AG20443 (cell line): ENCODE measurements around the gene EPHA4.
"Not testable (repeated sequence)": the region's sequence is repeated elsewhere in the genome, so short reads cannot be mapped to it uniquely, and the experiment has no call there.

Experiments
- DNase-seq: peaks from one replicate; pipeline ENCODE4 v3.0.0; 2012; ENCODE audit warnings: low spot score, mixed read lengths

EPHA4 gene

GRCh38 chr2:221539246-221539645 lies 32.9 kb downstream of the EPHA4 start:
- no peak for DNase-seq

DNA sequence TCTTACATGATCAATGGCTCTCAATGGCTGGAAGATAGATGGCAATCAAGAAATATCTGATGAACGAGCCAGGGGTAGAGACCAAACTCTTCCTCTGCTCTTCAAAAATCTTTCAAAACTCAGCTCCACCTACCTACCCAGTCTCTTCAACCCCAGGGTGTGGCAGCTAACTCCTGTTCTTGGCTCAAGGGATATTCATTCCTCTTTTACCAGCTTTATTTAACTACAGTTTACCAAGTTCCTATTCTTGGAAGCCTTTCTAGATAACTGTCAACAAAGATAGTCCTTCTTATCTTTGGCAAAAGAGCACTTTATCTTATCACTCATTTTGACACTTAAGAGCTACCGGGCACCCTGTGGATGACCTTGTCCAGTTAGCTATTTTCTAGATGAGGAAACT lies 36.3 kb downstream of the EPHA4 start:
- no peak for DNase-seq

- DNase-seq = no peak
Observed at GRCh38 chr2:221533299-221533698, 38.8 kb downstream of the EPHA4 start.

DNA sequence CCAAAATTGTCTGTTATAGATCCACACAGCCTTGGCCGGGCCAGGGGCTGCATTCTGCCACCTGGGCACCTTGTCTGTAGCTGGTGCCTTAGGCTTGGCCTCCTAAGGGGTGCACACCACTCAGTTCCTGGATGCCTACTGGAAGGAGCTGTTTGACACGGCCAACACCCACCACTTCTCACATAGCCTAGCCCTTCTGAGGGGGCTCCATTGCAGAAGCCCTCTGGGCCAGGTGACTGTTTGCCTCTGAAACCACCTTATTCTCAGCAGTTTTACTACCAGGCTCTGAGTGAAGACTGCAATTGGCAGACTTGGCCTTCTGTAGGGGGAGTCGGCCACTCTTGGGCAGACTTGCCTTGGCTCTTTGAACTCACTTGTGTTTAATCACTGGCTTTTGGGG lies 39.5 kb downstream of the EPHA4 start:
- no peak for DNase-seq

DNA sequence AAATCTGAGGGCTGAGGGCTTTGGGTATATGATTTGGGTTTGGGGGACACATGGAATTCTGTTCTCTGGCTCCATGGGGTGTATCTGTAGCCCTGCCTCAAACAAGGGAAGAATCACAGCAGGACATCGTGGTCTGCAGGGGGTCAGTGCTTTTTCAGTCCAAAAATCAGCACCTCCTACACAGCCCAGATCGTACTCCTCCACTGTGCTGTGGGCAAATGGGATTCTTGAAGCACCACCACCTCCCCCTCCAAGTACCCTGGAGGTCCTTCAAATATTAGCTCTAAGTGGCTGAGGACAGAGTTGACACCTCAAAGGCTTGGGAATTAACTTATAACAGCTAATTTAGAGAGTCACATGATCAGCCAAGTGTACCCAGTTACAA lies 41.5 kb downstream of the EPHA4 start:
- no peak for DNase-seq

GRCh38 chr2:221529943-221530652 lies 42.0 kb downstream of the EPHA4 start:
- peak; percentile 55 for DNase-seq

- DNase-seq = no peak
Observed at GRCh38 chr2:221529177-221529942, 42.7 kb downstream of the EPHA4 start.

- no peak for DNase-seq
Observed at GRCh38 chr2:221527776-221528309, 44.3 kb downstream of the EPHA4 start.

GRCh38 chr2:221524158-221524557 lies 47.9 kb downstream of the EPHA4 start:
- no peak for DNase-seq

DNA sequence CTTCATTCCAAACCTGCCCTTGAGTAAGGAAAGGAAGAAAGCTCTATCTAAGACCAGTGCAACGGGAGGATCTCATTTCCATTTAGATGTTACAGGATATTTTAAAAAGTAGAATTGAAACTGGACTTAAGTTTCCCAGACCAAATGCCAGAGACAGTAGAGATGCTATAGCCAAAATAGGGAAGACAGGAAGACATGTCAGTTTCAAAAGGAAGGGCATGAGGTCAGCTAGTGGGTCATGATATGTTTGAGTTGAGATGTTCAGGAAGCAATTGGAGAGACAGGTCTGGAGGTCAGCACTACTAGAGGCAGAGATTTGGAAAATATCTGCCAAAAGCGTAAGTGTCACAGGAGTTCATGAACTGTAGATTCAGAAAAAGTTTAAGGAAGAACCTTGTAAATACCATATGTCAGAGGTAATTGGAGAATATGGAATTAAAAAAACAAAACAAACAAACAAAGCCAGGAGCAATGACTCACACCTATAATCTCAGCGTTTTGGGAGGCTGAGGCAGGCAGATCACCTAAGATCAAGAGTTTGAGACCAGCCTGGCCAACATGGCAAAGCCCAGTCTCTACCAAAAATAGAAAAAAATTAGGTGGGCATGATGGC lies 50.8 kb downstream of the EPHA4 start:
- DNase-seq = no peak

- DNase-seq = no peak
Observed at GRCh38 chr2:221518935-221519625, 53.0 kb downstream of the EPHA4 start.

GRCh38 chr2:221518201-221518934 lies 53.7 kb downstream of the EPHA4 start:
- no peak for DNase-seq

GRCh38 chr2:221517696-221518151 lies 54.4 kb downstream of the EPHA4 start:
- peak; percentile 77 for DNase-seq

DNA sequence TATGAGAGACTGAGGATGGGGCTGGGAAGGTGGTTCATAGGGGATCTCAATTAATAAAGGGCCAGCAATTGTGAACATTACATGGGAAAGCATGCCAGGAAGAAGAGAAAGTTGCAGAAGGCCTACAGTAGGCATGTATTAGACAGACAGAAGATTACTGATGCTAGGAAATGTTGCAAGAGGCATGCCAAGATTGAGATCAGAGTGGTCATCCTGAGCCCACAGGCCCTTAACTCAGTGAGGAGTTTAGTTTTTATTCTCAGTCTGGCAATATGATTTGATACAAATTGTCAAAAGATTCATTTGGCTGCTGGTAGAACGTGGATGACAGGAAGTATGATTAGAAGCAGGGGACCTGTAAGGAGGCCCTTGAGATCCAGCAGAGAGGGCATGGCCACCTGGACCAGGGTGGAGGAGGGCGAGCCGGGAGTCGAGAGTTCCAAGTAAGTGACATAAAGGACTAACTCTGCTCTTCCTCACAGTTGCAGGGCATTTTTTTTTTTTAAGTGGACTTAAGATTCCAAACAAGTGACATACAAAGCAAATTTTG lies 54.9 kb downstream of the EPHA4 start:
- peak; percentile 17 for DNase-seq

GRCh38 chr2:221515864-221516263 lies 56.2 kb downstream of the EPHA4 start:
- DNase-seq = no peak

GRCh38 chr2:221514305-221515040 lies 57.6 kb downstream of the EPHA4 start:
- no peak for DNase-seq

GRCh38 chr2:221513232-221513631 lies 58.9 kb downstream of the EPHA4 start:
- no peak for DNase-seq

DNA sequence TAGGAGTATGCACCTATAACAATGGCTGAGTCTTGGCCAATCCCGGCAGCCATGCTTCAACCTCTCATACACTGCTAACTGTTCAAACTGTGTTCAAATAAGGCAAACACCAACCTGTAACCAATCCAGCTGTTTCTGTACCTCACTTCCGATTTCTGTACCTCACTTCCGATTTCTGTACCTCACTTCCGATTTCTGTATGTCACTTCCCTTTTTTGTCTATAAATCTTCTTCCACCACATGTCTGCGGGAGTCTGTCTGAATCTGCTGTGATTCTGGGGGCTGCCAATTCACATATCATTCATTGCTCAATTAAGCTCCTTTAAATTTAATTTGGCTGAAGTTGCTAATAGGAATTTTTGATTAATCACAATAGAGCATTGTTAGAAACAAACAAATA lies 60.8 kb downstream of the EPHA4 start:
- not testable (repeated sequence) for DNase-seq

DNA sequence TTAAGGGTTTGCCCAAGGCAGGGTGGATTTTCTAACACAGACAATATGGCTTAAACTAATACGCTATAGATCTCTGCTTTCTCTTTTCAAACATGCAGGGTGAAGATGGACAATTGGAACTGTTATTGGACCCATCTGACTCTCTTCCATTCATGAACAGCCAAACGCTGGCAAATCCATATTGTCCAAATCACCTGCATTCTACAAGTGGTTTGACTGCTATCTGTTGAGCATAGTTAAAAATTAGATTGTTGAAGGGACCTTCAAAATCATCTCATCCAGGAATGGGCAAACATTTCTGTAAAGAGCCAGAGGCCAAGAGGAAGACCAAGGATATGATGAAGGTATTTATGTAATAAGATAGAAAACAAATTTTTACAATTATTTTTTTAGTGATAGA lies 65.6 kb downstream of the EPHA4 start:
- no peak for DNase-seq

- no peak for DNase-seq
Observed at GRCh38 chr2:221505605-221506004, 66.5 kb downstream of the EPHA4 start.
